Cardiac fibroblast (primary cell): ENCODE data around the gene CRELD1.

Source experiments
- DNase-seq, 2 donors: peaks; one replicate each; pipeline versions ENCODE4 v3.0.0 to v3.0.0-alpha.2; 2010; ENCODE audit warnings: low read depth in 2 of 2
- H3K4me3 ChIP-seq, 2 donors: replicated peaks in 1 of 2; 1 replicate in 1 of 2; 2 replicates in 1 of 2; pipeline ENCODE4 v1.5.1; 2011; ENCODE audit warnings: low read depth in 2 of 2, low read length in 2 of 2, mild to moderate bottlenecking in 2 of 2, moderate library complexity in 1 of 2
- TF ChIP-seq, protein P1 (sequence below): IDR thresholded peaks from one replicate; pipeline ENCODE4 v1.5.1; 2011; ENCODE audit warnings: low read depth, mild to moderate bottlenecking, low read length, inconsistent platforms

Gene CRELD1

GRCh38 chr3:9976721-9977709, 43.4 kb downstream of the CRELD1 start:
- H3K4me3 ChIP-seq: no peak overlapping the region
- peak; percentile 98 to 99 for DNase-seq
- TF ChIP-seq, protein P1, sequence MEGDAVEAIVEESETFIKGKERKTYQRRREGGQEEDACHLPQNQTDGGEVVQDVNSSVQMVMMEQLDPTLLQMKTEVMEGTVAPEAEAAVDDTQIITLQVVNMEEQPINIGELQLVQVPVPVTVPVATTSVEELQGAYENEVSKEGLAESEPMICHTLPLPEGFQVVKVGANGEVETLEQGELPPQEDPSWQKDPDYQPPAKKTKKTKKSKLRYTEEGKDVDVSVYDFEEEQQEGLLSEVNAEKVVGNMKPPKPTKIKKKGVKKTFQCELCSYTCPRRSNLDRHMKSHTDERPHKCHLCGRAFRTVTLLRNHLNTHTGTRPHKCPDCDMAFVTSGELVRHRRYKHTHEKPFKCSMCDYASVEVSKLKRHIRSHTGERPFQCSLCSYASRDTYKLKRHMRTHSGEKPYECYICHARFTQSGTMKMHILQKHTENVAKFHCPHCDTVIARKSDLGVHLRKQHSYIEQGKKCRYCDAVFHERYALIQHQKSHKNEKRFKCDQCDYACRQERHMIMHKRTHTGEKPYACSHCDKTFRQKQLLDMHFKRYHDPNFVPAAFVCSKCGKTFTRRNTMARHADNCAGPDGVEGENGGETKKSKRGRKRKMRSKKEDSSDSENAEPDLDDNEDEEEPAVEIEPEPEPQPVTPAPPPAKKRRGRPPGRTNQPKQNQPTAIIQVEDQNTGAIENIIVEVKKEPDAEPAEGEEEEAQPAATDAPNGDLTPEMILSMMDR: no peak

DNA sequence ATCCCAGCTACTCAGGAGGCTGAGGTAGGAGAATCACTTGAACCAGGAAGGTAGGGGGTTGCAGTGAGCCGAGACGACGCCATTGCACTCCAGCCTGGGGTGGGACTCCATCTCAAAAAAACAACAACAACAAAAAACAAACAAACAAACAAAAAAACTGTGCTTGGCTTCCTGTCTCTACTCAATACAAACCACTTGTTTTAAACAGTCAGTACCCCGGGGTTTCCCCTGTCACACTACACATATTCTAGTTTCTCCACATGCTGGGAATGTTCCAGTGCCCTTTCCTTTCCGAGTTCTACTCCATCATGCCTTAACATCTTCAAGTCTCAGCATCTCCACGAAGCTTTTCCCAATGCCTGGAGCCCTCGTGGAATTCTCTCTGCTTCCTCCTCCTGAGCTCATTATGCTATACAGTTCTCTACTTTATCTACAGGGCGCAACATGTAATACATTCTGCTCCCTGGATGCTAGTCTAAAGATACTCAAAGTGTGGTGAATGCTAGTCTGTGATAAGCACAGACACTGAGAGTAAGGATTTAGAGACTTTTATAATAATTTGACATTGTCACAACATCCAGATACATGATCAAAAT, 45.2 kb downstream of the CRELD1 start:
- H3K4me3 ChIP-seq: no peak overlapping the region
- no peak for DNase-seq
- TF ChIP-seq, protein P1: no peak

DNA sequence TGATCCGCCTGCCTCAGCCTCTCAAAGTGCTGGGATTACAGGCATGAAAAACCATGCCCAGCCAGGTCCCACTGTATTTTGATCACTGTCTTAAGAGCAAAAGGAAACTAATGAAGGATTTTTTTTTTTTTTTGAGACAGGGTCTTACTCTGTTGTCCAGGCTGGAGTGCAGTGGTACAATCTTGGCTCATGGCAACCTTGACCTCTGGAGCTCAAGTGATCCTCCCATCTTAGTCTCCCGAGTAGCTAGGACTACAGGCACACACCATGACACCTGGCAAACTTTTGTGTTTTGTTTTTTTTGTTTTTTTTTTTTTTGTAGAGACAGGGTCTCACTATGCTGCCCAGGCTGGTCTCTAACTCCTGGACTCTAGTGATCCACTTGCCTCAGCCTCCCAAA, 46.6 kb downstream of the CRELD1 start:
- H3K4me3 ChIP-seq: no peak overlapping the region
- no peak for DNase-seq
- TF ChIP-seq, protein P1: no peak

- no peak for DNase-seq
- peak overlapping the region; percentile 64 to 75 for H3K4me3 ChIP-seq
- TF ChIP-seq, protein P1: no peak
These were observed 52.6 kb downstream of the CRELD1 start for GRCh38 chr3:9986230-9986725.

DNA sequence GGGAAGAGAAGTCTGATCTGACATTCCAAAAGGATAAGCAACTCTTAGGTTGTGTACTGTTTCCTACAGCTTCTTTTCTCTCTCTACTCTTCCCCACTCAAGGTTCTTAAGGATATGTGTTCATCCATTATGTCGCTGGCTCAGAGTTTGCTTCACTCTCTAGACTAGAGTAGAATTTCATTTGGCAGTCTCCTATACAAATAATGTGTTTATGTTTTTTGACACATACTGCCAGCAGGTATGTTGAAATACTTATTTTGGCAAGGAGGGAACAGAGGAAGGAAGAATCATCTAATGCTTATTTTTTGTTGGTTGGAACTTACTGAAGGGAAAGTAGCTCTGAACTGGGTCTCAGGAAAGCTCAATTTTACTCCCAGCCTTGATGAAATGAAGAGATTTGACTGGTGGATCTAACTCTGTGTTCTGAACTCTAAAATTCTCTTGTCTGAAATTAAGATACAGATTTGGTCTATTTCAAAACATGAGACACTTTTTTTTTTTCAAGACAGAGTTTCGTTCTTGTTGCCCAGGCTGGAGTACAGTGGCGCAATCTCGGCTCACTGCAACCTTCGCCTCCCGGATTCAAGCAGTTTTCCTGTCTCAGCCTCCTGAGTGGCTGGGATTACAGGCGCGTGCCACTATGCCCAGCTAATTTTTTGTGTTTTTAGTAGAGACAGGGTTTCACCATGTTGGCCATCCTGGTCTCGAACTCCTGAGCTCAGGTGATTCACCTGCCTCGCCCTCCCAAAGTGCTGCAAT, 60.6 kb downstream of the CRELD1 start:
- DNase-seq: peak; percentile 87 to 88
- no peak overlapping the region for H3K4me3 ChIP-seq
- TF ChIP-seq, protein P1: no peak
